ENCODE data around the gene ORMDL3. TPM values are rescaled to one million over a fixed set of nuclear protein-coding genes. Genes with fewer than 3 reads are reported as not detected.
"Not testable (repeated sequence)": the region's sequence is repeated elsewhere in the genome, so short reads cannot be mapped to it uniquely, and the experiment has no call there.

Gene ORMDL3
- total RNA-seq, 2 experiments from 2014 or later, result 62.6 to 65.9 TPM

DNA sequence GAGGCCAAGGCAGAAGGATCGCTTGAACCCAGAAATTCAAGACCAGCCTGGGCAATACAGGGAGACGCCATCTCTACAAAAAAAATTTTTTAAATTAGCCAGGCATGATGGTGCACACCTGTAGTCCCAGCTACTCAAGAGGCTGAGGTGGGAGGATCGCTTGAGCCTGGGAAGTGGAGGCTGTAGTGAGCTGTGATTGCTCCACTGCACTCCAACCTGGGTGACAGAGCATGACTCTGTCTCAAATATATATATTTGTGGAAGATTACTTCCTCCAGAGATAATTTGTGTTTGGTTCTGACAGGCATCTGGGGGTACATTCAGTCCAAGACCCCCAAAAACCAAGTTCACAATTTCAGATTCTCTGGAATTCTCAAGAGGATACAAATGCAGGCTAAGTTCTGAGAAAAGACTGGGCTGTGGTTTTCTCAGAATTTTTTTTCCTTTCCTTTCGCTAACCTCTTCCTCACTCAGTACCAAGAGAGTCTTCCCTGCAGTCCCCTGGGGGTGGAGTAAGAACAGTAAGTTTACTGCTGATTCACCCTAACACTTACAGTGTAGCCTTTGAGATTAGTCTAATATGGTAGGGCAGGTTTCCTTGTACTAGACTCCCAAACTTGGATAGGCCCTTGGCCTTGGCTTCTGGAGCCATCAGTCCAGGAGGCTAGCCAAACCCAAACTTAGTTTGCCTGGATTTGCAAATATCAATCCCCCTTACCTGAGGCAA lies 24.1 kb downstream of the ORMDL3 start:
- DNase-seq (ENCODE audit: low spot score), result no peak
- Histone ChIP-seq H3K4me3 (ENCODE audit: low read depth, low read length, poor library complexity, severe bottlenecking) (no peak overlapping the region), H3K36me3 (ENCODE audit: insufficient read depth, low read length) (peaks cover 35% of the 10 kb centered on the region), H3K9me3 (ENCODE audit: low read length) (0 out of 2 replicates have a peak, but pooled peaks cover 4% of the 10 kb centered on the region), H3K9me2 (ENCODE audit: insufficient read depth, low read length) (no peaks in the 10 kb centered on the region), H3K4me2 (ENCODE audit: low read length) (no peak overlapping the region), H3K27ac (ENCODE audit: low read depth, low read length, poor library complexity, severe bottlenecking) (no peak overlapping the region), H3K4me1 (ENCODE audit: insufficient read depth, low read length, poor library complexity, severe bottlenecking) (no peaks in the 10 kb centered on the region), H4K20me1 (ENCODE audit: insufficient read depth, low read length) (no peaks in the 10 kb centered on the region), H2AFZ (ENCODE audit: low read length) (no peak overlapping the region), H3K79me2 (ENCODE audit: insufficient read depth, low read depth, low read length) (no peaks in the 10 kb centered on the region)
- TF ChIP-seq CTCF (conservative IDR thresholded peaks at IDR 0.05; ENCODE audit: low read length) (no peak), EZH2phosphoT487 (IDR thresholded peaks at IDR 0.05; ENCODE audit: borderline replicate concordance, low read depth, low read length) (no peak)
- no TSS peak for BruUV-seq (replicated peaks)
- intact Hi-C loops (cut with micrococcal nuclease; ENCODE audit: unreplicated experiment), result no loop called here
- ChIA-PET CTCF (ENCODE audit: unreplicated experiment) (no interaction called here), POLR2A (no interaction called here)

GRCh38 chr17:39902027-39902426 lies 25.4 kb downstream of the ORMDL3 start:
- intact Hi-C loops (cut with micrococcal nuclease; ENCODE audit: unreplicated experiment); H3K79me2 ChIP-seq (ENCODE audit: insufficient read depth, low read depth, low read length); H3K9me3 ChIP-seq (ENCODE audit: low read length); H3K4me2 ChIP-seq (ENCODE audit: low read length); H2AFZ ChIP-seq (ENCODE audit: low read length); H3K27ac ChIP-seq (ENCODE audit: low read depth, low read length, poor library complexity, severe bottlenecking); BruUV-seq (replicated peaks); CTCF ChIA-PET (ENCODE audit: unreplicated experiment); H3K9me2 ChIP-seq (ENCODE audit: insufficient read depth, low read length); DNase-seq (ENCODE audit: low spot score); H4K20me1 ChIP-seq (ENCODE audit: insufficient read depth, low read length); H3K4me3 ChIP-seq (ENCODE audit: low read depth, low read length, poor library complexity, severe bottlenecking); H3K4me1 ChIP-seq (ENCODE audit: insufficient read depth, low read length, poor library complexity, severe bottlenecking): not testable (repeated sequence)
- H3K36me3 ChIP-seq (ENCODE audit: insufficient read depth, low read length), result peaks cover 27% of the 10 kb centered on the region
- POLR2A ChIA-PET, result interaction anchor here (0.6 kb wide), 1 partner anchor 210 kb away, joined by 3 read pairs; no protein-coding TSS in a partner anchor

DNA sequence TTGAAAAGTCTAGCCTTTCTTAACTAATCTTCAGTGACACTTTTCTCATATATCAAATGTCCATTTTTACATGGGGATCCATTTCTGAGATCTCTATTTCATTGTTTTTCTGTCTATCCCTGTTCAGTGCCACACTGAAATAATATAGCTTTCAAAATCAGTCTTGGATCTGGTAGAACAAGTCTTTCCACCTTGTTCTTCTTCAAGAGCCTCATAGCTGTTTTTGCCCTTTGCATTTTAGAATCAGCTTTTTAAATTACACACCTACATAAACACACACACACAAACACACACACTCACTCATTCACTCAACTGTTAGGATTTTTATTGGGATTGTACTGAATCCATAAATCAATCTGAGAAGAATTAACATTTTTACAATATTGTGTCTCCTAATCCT lies 28.2 kb downstream of the ORMDL3 start:
- Histone ChIP-seq H3K4me3 (ENCODE audit: low read depth, low read length, poor library complexity, severe bottlenecking) (no peak overlapping the region), H3K9me2 (ENCODE audit: insufficient read depth, low read length) (no peaks in the 10 kb centered on the region), H4K20me1 (ENCODE audit: insufficient read depth, low read length) (no peaks in the 10 kb centered on the region), H3K27ac (ENCODE audit: low read depth, low read length, poor library complexity, severe bottlenecking) (no peak overlapping the region), H3K79me2 (ENCODE audit: insufficient read depth, low read depth, low read length) (no peaks in the 10 kb centered on the region), H2AFZ (ENCODE audit: low read length) (no peak overlapping the region), H3K36me3 (ENCODE audit: insufficient read depth, low read length) (peaks cover 23% of the 10 kb centered on the region), H3K4me1 (ENCODE audit: insufficient read depth, low read length, poor library complexity, severe bottlenecking) (peaks cover 19% of the 10 kb centered on the region), H3K4me2 (ENCODE audit: low read length) (no peak overlapping the region), H3K9me3 (ENCODE audit: low read length) (0 out of 2 replicates have a peak, but pooled peaks cover 4% of the 10 kb centered on the region)
- POLR2A ChIA-PET, result interaction anchor here (0.9 kb wide), 1 partner anchor 17 kb away, joined by 3 read pairs; no protein-coding TSS in a partner anchor
- DNase-seq (ENCODE audit: low spot score), result no peak
- intact Hi-C loops (cut with micrococcal nuclease; ENCODE audit: unreplicated experiment), result no loop called here
- no TSS peak for BruUV-seq (replicated peaks)
- TF ChIP-seq EZH2phosphoT487 (IDR thresholded peaks at IDR 0.05; ENCODE audit: borderline replicate concordance, low read depth, low read length), result no peak
- TF ChIP-seq CTCF (conservative IDR thresholded peaks at IDR 0.05; ENCODE audit: low read length), result no peak
- CTCF ChIA-PET (ENCODE audit: unreplicated experiment), result no interaction called here
